HG03135 (cell line): Measurements from ENCODE around the gene MPND.

ENCODE experiments used
- ATAC-seq: cut with Tn5 transposase; IDR thresholded peaks from one replicate; pipeline ENCODE4 v1.9.1; 2021; ENCODE audit warnings: mild to moderate bottlenecking, moderate library complexity; ENCODE audit not compliant: unreplicated experiment

The MPND gene

DNA sequence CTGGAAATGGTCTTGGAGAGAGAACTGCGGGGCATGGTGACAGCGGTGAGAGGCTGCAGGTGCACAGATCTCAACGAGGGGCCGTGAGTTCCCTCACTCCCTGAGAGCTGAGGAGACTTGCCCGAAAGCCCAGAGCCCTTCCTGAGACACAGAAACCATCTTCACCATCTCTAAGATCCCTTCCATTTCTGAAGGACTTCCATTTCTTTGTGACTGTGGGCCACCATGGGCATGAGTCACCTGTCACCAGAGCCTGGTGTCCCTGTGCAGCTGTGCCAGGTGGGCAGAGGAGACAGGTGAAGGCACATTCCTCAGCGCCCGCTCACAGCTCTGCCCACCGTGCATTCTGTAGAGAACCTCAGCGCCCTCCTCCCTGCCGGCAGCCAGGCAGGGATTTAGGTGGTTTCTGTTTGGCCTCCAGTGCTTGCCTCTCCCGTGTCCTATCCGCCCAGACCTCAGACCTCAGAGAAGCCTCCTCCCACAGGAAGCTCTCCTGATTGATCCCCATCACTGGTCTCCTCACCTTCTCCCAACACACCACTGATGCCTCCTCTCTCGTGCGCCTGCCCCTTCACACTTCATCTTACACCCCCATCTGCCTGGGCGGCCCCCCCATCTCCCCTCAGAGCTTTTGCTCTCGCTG lies 32.8 kb downstream of the MPND start:
- no peak for ATAC-seq

DNA sequence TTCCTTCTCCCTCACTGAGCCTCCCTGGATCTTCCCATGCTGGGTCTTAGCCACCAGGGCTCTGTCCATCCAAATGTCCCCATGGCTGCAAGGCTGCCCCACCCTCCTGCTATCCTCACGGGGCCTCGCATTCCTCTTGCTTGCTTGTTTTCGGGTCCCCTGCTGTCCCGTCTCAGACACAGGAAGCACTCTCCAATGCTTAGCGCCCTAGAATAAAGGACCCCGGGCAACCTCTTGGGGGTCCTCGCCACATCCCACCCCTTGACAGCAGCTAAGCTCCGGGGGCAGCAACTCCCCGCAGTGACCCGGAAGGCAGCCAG lies 33.3 kb downstream of the MPND start:
- ATAC-seq: no peak

DNA sequence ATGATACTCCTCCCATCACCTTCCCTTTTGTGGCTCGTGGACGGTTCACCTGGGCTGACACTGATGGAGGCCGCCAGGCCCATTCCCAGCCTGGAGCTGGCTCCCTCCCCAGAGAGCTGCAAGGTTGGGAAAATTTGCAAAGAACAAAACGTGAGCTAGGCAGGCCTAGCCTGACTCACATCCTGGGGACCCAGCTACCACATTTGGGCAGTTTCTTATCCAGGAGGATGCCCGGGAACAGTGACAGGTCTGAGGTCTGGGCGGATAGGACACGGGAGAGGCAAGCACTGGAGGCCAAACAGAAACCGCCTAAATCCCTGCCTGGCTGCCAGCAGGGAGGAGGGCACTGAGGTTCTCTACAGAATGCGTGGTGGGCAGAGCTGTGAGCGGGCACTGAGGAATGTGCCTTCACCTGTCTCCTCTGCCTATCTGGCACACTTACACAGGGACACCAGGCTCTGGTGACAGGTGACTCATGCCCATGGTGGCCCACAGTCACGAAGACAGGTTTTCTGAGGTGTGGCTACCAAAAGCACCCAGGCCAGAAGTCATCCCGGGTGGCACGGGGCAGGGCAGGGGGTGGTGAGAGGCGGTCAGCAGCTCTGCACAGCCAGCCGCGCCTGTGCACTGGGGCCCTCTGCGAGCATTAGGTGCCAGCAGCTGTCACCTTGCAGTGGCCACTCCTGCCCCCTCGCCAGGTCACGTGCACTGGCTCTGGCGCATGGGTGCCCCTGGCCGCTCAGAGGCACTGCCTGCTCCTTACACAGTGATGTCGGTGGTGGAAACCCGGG lies 33.8 kb downstream of the MPND start:
- ATAC-seq: no peak

DNA sequence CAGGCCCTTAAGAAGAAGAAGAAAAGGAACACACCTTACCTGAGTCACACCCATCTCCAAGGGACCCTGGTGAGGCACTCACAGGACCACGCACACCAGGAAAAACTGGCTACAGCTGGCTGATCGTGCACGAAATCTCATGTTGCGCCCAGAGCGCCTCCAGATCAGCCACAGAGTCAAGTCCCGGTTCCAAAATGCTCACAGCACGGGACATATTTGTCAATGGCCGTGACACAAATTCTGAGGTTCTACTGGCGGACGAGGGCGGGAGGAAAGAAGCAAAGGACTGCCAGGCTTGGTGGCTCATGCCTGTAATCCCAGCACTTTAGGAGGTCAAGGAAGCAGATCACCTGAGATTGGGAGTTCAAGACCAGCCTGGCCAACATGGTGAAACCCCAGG lies 35.5 kb downstream of the MPND start:
- no peak for ATAC-seq

DNA sequence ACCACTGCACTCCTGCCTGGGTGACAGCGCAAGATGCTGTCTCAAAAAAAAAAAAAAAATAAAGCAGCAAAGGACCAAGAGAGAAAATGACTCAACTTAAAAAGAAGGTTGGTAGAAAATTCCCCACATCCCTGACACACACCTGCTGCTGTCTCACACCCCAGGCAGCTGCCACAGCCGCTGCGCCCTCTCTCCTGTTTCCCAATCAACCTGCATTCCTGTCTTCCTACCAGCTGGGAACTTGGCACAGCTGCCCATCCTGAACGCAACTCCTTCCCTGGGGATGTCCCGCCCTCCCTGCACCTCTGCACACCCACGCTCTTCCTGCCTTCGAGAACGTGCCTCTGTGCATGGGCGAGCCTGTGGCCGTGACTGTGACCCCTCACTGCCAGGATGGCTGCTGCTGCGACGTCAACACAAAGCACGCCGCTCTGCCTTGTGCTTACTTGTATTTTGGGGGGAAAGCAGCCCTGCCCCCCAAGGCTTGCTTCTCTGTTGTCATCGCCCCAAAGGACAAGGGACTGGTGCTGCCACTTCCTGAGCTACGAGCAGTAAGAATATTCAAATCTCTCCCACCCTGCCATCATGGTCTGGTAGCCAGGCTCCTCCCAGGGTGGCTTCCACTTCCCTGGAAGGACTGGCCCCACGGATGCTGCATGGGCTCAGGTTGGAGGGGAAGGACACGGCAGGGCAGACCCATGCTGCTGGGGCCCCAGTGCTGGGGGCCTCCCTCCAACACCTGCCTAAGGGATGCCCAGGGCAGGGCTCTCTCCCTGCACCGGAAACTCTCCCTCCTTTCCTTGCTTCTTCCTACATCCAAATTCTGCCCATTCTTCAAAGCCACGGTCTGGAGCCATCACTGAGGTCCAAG lies 36.3 kb downstream of the MPND start:
- no peak for ATAC-seq

DNA sequence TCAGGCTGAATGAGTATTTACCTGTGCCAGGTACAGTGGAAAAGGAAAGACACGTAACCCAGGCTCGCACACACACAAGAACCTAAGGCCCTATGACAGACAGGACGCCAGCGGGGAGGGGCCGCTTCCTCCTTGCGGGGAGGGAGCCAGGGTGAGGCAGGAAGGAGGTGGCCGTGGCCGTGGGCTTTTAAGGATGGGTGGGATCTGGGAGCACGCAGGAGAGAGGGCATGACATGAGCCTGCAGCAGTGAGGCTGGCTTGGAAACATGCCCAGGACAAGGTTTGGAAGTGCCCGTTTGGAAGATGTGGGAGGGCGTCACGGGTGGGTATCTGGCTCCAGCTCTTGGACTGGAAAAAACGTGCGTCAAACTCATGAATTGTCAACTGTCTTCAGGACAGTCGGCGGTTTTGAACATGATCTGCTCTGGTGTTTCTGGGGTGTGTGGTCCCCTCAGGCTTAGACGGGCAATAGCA lies 36.9 kb downstream of the MPND start:
- ATAC-seq: no peak

DNA sequence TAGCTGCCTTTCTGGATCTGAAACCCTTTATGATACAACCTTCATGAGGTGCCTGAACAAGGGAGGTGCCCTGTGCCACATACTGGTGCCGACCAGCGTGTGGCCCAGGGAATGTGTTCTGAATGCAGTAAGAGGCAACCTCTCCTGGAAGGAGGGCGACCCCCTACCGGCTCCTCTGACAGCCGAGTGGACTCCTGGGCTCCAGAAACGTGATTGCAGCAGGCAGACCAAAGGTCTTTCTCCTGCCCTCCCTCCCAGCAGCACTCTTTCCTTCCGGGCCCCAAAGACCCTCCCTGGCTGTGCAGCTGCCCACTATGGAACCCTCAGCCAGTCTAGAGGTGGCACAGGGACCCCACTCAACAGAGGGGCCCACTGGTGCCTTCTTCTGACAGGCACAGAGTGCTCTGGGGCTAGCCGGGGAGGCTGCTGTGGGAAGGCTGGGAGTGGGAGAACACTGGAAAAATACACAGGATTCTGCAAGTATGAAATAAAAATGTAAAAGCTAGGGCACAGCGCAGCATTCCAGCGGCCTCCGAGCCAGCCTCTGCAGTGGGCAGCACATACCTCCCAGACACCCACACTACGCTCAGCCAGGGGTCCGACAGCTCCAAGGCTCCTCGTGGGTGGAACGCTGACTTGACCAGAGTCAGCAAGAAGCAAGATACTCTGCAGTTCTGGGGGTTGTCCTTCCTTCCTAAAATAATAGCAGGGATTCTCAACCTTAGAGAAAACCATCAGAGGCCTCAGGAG lies 42.1 kb downstream of the MPND start:
- no peak for ATAC-seq

DNA sequence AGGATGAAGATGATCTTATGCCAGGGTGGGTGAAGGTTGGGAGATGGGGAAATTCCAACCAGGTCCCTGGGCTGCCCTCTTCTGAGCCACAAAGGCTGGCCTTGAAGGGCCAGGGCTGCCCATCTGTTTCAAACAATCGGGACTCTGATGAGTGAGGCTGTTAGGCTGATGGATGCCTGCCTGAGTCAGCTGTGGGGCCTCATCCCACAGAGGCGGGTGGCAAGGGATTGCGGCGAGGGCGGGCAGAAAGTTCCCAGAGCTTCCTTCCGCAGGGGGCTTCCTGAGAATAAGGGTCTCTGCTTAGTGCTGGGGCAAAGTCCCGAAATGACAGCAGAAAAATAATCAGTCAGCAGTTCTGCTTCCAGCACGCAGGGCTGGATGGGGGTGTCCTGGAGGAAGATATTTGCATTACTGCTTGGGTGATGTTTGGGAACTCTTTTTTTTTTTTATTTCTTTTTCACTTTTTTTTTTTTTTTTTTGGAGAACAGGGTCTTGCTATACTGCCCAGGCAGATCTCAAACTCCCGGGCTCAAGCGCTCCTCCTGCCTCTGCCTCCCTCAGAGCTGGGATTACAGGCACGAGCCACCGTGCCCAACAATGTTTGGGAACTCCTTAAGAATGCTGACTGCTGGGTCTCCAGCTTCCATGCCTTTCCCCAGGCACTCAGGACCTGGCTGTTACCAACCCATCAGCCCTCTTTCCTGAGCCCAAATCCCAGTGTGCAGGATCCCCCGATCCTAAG lies 42.9 kb downstream of the MPND start:
- ATAC-seq: no peak

DNA sequence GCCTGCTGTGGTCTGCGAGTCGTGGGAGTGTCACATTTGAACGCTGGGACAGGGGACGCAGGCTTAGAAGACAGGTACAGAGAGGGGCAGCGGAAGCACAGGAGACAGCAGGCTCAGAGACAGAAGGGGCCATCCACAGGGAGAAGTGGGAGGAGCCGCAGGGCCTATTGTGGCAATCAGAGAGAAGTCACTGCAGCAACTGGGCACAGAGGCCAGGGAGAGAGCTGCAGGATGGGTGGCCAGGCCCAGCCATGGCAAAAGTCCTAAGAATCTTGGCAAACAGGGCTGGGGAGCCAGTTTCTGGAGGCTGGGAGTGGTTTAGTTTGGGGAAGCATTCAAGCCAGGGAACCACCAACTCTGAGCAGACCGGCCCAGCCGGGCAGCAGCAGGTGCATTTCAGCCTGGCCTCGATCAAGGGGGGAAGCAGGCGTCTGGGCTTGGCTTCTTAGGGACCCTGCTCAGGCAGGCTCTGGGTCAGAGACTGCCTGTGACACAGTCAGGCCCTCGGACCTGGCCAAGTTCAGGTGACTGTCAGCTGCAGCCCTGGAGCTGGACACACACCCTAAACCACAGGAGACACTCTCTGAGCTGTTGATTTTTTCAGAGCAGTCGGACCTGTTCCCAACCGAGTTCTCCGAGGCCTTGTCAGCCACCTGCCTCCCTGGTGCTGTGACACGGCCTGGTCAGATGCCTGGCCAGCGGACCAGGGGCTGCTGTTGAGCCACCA lies 45.1 kb downstream of the MPND start:
- no peak for ATAC-seq

DNA sequence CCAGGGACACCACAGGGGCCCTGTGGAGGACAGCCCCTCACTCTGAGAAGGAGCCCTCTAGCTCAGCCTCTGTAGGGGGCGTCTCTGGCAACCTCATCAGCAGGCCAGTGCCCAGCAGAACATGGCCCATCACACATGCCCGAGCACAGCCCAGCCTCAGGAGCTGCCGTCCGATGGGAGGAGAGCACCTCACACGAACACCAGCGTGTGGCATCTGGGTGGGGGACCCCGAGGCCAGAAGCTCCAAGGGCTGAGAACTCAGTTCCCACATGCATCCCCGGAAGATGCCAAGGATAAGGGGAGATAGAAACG lies 45.7 kb downstream of the MPND start:
- ATAC-seq: no peak

DNA sequence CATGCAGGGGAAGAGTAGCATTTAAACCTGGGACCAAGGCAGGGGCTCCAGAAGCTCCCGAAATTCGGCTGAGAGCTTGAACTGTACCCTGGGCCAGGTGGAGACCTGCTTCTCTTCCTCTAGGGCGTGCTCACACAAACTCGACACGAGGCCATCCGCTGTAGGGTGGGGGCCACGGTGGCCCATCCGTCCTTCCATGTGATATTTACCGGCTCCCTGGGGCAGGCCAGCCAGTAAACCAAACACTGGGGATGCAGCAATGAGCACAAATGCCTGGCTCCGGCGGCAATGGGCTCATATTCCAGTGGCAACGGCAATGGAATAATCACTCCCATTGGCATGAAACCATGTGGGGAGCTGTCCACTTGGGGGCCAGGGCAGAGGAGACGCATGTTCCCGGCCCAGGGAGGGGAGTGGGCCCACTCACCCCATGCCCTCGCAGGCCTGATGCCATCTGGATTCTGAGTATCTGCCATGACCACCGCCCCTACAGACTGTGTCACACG lies 46.2 kb downstream of the MPND start:
- ATAC-seq: no peak

DNA sequence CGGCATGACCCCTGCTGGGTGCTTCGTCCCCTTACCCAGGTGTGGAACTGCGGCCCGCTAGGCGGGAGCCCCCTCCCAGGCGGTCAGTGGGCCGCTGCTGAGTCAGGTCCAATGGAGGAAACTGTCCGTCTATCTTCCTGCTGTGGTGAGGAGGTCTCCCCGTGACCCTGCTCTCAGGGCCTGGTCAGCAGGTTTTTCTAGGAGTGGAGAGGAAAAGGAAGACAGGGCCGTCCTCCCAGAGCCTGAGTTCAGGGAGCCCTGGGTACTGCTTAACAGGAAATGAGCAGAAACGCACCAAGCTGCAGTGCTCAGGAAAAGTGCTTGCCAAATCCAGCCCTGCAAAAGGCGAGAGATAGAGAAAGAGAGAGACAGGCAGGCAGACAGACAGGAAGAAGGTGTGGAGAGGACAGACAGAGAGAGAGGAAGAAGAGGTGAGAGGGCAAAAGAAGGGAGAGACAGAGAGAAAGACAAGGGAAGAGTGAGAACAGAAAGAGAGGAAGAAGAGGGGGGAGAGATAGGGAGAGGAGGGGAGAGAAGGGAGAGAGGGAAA lies 46.7 kb downstream of the MPND start:
- ATAC-seq: no peak

DNA sequence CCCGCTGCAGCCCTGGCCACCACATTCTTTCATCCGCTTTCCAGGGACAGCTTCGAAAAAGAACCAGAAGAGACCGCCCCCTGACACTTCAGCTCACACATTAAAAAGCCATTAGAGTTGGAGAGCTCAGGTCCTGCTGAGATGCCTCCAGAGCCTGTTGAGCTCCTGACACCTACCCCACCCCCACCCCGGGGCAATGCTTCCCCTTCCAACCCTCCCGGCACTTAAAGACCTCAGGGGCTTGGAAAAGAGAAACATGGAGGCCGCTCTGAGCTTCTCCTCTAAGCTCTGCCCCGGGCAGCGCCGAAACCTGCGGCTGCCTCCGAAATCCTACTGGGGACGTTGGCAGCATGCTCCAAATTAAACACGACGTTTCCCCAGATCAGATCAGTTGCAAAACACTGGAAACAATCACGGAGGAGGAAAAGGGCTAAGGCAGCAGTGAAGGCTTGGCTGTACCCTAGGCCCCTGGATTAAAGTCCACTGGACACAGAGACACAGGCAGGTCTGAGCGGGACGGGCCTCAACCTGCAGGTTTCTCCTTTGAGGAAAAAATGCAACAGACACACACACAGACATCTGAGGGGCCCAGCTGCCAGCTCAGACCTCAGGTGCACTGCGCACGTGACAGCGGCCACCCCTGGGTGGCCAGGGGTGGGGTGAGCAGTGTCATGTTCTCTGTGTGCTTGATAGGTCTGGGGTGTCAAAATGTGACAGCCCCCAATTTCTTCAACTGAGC lies 47.4 kb downstream of the MPND start:
- no peak for ATAC-seq

DNA sequence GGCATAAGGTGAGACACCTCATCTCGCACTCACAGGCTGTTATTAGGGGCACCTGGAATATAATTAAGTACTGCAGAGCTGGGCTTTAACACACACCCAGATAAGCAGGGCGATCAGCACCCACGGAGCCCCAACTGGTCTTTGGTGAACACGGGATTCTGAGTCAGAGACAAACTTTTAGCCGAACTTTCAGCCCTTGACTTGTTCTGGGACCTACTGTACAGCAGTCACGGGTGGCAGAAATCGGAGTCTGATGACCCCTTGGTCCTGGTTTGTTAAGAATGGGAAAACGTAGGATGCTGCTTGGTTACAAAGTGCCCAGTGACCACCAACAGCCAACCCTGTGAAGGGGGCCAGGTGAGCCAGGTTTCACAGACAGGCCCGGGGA lies 47.9 kb downstream of the MPND start:
- ATAC-seq: no peak

DNA sequence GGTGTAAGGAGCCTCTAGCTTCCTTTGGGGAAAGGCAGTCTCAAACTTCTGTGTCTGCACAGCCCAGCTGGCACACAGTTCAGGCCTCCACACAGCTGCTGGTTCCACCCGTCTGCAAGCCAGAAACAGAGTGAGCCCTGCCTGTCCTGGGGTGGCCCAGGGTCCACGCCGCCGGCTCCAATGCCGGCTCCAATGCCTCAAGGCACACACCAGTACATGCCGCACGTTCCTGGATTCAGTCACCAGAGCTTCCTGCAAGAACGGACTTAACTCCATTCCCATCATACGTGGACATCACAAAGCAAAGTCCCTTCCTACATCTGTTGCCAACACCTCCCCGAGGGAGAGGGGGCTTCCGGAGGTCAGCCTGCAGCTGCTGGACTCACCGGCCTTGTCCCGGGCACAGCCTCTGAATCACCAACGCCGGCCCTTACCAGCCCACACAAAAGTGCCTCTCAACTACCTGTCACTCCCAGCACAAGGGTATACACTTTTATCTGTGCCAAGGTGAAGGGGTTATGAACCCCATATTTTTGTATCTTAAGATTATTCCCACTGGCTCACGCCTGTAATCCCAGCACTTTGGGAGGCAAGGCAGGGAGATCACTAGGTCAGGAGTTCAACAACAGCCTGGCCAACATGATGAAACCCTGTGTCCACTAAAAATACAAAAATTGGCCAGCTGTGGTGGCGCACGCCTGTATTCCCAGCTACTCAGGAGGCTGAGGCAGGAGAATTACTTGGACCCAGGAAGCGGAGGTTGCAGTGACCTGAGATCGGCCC lies 48.5 kb downstream of the MPND start:
- no peak for ATAC-seq

DNA sequence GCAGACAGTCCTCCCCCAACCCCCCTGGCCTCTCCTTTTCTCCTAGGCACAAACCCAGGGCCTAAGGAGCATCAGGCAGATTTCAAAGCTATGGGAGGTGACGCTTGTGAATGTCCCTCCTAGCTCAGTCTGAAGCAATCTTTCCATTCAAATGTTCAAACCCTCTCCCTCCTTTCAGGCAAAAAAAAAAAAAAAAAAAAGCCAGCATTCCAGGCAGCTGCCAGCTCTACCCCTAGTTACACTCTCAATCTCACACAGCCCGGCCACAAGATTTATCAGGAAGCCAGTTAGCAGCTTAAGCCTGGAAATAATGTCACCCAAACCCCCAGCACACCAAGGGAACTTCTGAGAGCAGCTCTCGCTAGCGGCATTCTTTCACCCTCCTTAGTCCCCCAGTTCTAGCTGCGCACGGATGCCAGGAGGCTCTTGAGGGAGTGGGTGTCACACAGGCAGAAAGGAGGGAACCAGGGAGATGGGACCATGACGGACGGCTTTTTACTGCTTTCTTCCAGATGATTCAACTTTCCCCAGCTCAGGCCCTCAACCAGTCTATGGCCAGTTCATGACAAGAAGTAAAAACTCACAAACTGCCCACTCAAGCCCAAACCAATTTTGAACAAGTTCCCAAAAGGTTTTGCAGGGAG lies 50.7 kb downstream of the MPND start:
- ATAC-seq: no peak

DNA sequence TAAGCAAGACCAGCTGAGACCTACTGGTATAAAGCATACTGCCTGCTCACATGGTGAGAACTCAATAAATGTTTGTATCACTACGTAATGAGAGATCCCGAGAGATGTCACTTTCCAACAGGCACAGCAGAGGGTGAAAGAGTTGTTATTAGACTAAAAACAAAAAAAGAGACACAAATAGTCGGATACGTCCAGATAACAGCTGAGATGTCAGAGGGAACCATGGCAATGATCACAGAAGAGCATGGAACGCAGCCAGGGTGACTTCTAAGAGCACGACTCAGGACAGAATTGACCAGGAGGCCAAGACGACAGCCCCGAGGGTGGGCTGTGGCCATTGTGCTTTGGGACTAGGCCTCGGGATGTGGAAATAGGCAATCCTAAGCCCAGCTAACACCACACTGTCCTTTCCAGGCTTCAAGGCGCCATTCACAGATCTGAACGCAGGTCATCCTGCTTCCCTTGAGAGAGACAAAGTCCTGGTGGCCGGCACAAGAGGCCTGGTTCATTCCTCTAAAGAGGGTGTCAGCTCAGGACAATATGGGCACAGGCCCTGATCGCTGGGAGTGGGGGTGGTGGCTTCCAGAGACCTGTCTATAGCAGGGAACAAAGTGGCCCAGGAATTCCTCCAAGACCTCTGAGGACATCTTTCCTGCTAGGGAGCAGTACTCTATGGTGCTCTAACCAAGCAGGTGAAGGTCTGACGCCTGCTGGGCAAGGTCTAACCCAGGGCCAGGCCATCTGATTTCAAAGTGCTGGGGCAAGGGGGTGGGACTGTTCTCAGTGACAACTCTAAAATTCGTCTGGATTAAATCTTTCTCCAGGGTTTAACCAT lies 53.8 kb downstream of the MPND start:
- no peak for ATAC-seq
